NCI-H146 (cell line): ENCODE results near the gene AQP10.
"Not testable (repeated sequence)": the region's sequence is repeated elsewhere in the genome, so short reads cannot be mapped to it uniquely, and the experiment has no call there.

Source experiments
- DNase-seq: peaks from one replicate; lab custom pipeline; 2025; lab: John Stamatoyannopoulos, UW

Gene AQP10

GRCh38 chr1:154344977-154345837 lies 24.3 kb downstream of the AQP10 start:
- no peak for DNase-seq

GRCh38 chr1:154346276-154346917 lies 25.5 kb downstream of the AQP10 start:
- DNase-seq: no peak

DNA sequence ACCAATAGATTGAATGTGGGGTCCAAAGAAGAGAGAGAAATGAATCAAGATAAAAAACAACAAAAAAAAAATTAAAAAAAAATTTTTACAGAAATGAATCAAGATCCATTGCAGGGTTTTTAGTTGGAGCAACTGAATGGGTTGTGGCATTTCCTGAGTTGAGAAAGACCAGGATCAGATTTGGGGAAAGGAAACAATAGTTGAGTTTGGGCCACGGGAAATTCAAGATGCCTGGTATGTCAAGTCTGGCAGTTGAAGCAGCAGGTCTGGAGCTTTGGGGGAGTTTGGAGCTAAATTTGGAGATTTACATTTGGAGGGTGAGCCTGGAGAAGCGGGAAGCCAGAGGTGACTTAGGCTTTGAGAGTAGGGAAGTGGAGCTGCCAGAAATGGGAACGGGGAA lies 27.1 kb downstream of the AQP10 start:
- no peak for DNase-seq

GRCh38 chr1:154348429-154349076 lies 27.7 kb downstream of the AQP10 start:
- no peak for DNase-seq

DNA sequence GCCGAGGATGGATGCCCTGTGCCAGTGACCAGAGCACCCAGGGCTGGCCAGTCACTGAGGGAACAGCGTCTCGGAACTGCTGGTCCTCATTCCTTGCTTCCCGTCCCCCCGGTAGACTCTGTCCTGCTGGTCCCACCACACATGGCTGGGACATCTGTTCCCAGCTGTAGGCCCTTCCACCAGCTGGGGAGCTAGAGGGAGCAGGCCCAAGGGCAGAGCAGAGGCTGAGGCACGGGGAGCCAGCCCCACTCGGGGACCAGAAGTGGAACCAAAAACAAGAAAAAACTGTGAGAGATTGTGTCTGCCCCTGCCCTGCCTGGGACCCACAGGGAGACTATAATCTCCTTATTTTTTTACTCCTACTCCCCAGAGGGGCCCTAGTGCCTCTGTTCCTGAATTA lies 28.2 kb downstream of the AQP10 start:
- DNase-seq: no peak

DNA sequence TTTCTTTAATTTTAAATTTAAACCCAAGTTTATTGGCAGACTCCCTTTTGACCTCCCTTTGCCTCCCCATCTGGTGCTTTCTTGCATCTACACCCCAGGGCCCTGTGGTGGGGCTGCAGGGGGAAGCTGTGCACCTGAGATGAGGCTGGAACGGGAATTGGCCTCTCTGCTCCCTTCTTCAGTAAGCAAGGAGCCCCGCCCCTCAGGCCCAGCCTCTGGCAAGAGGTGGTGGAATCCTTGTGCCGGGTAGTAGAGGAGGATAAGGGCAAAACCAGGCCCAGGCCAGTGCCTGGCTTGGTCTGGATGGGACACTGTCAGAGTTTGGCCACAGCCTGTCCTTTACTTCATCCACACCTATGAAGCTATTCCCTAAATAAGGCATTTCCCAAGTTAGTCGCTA lies 29.5 kb downstream of the AQP10 start:
- no peak for DNase-seq

DNA sequence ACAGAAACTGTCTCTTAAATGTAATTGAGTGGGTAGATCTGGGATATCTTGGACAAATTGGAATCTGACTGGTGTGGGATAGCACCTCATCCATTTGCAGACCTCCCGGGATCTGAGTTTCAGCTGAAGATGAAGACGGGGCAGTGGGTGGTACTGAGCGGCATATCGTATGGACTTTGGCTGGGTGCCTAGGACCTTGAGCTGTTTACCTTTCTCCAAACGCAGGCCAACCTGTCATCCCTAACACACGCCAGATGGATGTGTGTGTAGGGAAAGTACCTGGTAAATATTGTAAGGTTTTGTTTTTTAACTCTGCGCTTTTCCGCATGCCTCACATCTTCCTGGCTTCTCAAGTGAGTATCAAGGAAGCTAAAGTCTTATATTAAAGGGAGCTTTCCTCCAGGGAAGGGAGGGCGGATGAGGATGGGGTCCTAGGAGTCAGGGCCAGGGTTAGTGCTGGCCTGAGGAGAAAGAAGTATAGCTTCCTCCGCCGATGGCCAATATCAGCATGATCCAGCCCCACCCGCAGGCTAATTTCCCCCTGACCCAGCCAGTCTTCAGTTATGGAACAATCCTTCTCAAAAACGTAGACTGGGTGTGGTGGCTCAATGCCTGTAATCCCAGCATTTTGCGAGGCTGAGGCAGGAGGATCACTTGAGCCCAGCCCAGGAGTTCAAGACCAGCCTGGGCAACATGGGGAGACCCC lies 30.6 kb downstream of the AQP10 start:
- DNase-seq: no peak

GRCh38 chr1:154352245-154352580 lies 31.3 kb downstream of the AQP10 start:
- no peak for DNase-seq

DNA sequence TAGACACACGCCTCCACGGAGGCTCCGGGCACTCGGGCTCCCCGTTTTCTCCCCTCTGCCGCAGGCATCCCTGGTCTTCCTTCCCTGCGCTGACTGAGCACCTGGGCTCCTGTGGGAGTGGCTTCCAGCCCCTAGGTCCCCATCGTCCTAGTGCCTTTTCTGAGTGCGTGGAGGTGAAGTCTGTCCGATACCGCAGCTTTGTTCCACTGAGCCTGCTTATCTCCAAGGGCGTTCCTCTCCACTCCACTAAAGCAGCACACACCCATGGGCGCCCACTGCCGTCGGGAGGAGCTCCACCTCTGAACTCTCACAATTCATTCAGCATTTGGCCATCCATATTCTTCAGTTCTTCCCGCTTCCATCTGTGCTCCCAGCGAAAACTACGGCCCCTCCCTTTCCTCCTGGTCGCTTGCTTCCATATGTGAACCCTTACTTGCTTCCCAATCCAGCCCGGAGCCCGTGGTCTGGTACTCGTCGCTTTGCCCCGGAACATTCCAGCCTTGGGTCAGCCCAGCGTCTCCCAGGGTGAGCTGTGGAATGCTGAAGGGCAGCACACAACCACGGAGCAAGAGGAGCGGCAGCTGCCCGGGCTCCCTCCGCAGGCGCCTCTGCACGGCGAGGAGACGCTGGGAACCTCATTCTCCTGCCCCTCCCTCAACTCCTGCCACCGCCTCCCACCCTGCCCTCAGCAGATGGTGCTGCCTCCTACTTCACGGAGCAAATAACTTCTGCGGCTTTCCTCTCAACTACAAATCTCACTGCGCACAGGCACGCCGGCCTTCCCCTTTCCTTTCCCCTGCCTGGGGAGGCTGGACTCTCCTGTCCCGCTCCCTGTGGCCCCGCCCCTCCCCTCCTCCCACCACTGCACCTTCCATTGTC lies 31.9 kb downstream of the AQP10 start:
- peak; percentile 44 for DNase-seq

- no peak for DNase-seq
Measured at GRCh38 chr1:154353460-154353904, 32.6 kb downstream of the AQP10 start.

GRCh38 chr1:154353966-154354365 lies 33.1 kb downstream of the AQP10 start:
- DNase-seq: no peak

DNA sequence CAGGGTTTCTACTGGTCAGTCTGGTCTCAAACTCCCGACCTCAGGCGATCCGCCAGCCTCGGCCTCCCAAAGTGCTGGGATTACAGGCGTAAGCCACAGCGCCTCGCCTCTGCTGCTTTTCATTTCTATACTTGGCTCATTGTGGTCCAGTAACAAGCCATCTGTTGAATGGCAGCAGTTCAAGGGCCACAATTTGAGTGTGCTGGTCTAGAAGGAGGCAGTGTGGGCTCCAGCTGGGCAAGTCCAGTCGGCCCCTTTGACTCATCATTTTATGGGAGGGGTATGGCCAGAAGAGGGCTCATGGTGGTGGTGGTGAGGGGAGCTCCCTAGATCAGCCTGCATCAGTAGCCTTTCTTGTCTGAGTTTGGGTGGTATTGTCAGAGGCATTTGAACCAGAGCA lies 37.6 kb downstream of the AQP10 start:
- DNase-seq: no peak

GRCh38 chr1:154360288-154360687 lies 39.4 kb downstream of the AQP10 start:
- no peak for DNase-seq

- DNase-seq: not testable (repeated sequence)
Measured at GRCh38 chr1:154360881-154361280, 40.0 kb downstream of the AQP10 start.

GRCh38 chr1:154361357-154361756 lies 40.5 kb downstream of the AQP10 start:
- DNase-seq: no peak

DNA sequence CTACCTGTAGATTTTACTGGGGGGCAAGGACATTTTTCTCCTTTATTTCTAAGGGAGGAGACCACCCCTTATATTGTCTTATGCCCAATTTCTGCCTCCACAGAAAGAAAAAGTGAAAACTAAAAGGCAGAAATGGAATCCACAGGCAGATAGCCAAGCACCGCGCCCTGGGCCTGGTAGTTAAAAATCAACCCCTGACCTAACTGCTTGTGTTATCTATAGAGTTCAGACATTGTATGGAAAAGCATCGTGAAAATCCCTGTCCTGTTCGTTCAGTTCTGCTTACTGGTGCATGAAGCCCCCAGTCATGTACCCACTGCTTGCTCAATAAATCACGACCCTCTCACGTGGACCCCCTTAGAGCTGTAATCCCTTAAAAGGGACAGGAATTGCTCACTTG lies 50.5 kb downstream of the AQP10 start:
- no peak for DNase-seq

- DNase-seq: not testable (repeated sequence)
Measured at GRCh38 chr1:154373777-154374357, 53.0 kb downstream of the AQP10 start.
